ENCODE results near the gene ADAM22. TPM values are rescaled to one million over a fixed set of nuclear protein-coding genes. Genes with fewer than 3 reads are reported as not detected.

ADAM22 gene
- total RNA-seq, 1 donor from 2014 or later = 1.9 TPM

GRCh38 chr7:88014581-88014980 lies 80.5 kb downstream of the ADAM22 start:
- TF ChIP-seq CTCF (IDR thresholded peaks at IDR 0.05; ENCODE audit: borderline replicate concordance) = no peak
- Histone ChIP-seq H3K4me1 (no peaks in the 10 kb centered on the region), H3K27ac (replicated peaks) (no peak overlapping the region), H3K4me3 (no peak overlapping the region), H3K36me3 (no peaks in the 10 kb centered on the region), H3K27me3 (ENCODE audit: low read depth) (no peaks in the 10 kb centered on the region), H3K9me3 (replicated peaks) (no peaks in the 10 kb centered on the region)
- DNase-seq = no peak
- intact Hi-C loops (cut with micrococcal nuclease) = no loop called here

GRCh38 chr7:88015309-88015708 lies 81.3 kb downstream of the ADAM22 start:
- Histone ChIP-seq H3K9me3 (replicated peaks) (no peaks in the 10 kb centered on the region), H3K4me1 (no peaks in the 10 kb centered on the region), H3K27ac (replicated peaks) (no peak overlapping the region), H3K4me3 (no peak overlapping the region), H3K27me3 (ENCODE audit: low read depth) (no peaks in the 10 kb centered on the region), H3K36me3 (no peaks in the 10 kb centered on the region)
- no peak for DNase-seq
- intact Hi-C loops (cut with micrococcal nuclease) = no loop called here
- no peak for TF ChIP-seq CTCF (IDR thresholded peaks at IDR 0.05; ENCODE audit: borderline replicate concordance)

- Histone ChIP-seq H3K4me1 (no peaks in the 10 kb centered on the region), H3K9me3 (replicated peaks) (no peaks in the 10 kb centered on the region), H3K27ac (replicated peaks) (no peak overlapping the region), H3K4me3 (no peak overlapping the region), H3K27me3 (ENCODE audit: low read depth) (no peaks in the 10 kb centered on the region), H3K36me3 (no peaks in the 10 kb centered on the region)
- TF ChIP-seq CTCF (IDR thresholded peaks at IDR 0.05; ENCODE audit: borderline replicate concordance) = no peak
- no peak for DNase-seq
- intact Hi-C loops (cut with micrococcal nuclease) = no loop called here
Observed at GRCh38 chr7:88018501-88018900, 84.5 kb downstream of the ADAM22 start.

DNA sequence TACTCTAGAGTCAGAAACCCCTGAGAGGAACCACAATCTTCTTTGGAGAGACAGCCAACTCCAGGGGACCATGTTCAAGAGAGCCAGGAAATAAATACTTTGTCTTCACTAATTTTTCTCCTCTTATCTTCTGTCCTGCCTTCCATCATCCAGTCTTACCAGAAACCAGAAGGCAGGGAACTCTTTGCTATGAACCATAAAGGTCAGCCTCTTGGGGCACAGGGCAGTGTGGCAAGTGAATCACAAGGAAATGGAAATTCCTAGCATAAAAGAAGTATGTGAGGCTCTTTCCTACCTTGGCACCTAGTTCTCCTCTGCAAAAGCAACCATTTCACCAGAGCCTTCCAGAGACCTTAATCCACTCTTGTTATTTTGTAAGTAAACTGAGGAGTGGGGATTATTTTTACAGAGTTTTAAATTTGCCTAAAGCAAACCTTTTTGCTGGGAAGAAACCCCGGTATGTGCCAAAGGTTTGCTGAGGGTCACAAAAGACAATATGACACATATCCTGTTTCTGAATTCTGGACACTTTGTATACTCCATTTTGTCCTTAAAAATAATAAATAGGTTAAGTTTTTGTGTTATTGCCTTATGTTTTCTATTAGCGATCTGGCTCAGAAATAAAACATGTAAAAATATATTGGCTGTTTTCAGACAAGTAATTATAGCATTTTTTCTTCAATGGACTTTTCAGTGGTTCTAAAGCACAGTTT lies 87.1 kb downstream of the ADAM22 start:
- no peaks in the 10 kb centered on the region for H3K36me3 ChIP-seq
- intact Hi-C loops (cut with micrococcal nuclease) = no loop called here
- H3K9me3 ChIP-seq (replicated peaks) = peaks cover 19% of the 10 kb centered on the region
- H3K27ac ChIP-seq (replicated peaks) = no peak overlapping the region
- DNase-seq = no peak
- no peaks in the 10 kb centered on the region for H3K27me3 ChIP-seq (ENCODE audit: low read depth)
- no peaks in the 10 kb centered on the region for H3K4me1 ChIP-seq
- TF ChIP-seq CTCF (IDR thresholded peaks at IDR 0.05; ENCODE audit: borderline replicate concordance) = no peak
- no peak overlapping the region for H3K4me3 ChIP-seq

DNA sequence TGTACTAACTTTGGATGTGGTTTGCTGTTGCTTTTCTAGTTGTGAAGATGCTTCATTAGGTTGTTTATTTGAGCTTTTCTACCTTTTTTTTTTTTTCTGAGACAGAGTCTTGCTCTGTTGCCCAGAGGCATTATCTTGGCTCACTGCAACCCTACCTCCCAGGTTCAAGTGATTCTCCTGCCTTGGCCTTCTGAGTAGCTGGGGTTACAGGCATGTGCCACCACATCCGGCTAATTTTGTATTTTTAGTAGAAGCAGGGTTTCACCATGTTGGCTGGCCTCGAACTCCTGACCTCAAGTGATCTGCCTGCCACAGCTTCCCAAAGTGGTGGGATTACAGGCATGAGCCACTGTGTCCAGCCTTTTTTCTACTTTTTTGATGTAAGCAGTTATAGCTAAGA lies 93.7 kb downstream of the ADAM22 start:
- intact Hi-C loops (cut with micrococcal nuclease) = no loop called here
- TF ChIP-seq CTCF (IDR thresholded peaks at IDR 0.05; ENCODE audit: borderline replicate concordance) = no peak

More for the DNA sequence above, 93.7 kb downstream of the ADAM22 start:
- Histone ChIP-seq H3K4me1 (no peaks in the 10 kb centered on the region), H3K27me3 (ENCODE audit: low read depth) (no peaks in the 10 kb centered on the region), H3K4me3 (no peak overlapping the region), H3K9me3 (replicated peaks) (peaks cover 68% of the 10 kb centered on the region), H3K36me3 (peaks cover 5% of the 10 kb centered on the region), H3K27ac (replicated peaks) (no peak overlapping the region)
- no peak for DNase-seq

Data from left ventricle myocardium inferior (tissue), 1 donor.